GM23338 (cell line): ENCODE data around the gene MGRN1. TPM values are rescaled to one million over a fixed set of nuclear protein-coding genes. Genes with fewer than 3 reads are reported as not detected.

Experiments used
- EZH2 ChIP-seq: fragments of 200-600 bp; sonication (generic); IDR thresholded peaks from one replicate; pipeline ENCODE4 v1.8.0; 2017; ENCODE audit warnings: antibody characterized with exemption, mild to moderate bottlenecking, low read depth; ENCODE audit not compliant: unreplicated experiment
- EZH2phosphoT487 ChIP-seq: fragments of 200-600 bp; sonication (generic); IDR thresholded peaks from one replicate; pipeline ENCODE4 v1.8.1; 2018; ENCODE audit warnings: antibody characterized with exemption; ENCODE audit not compliant: unreplicated experiment
- JUNB ChIP-seq: IDR thresholded peaks from one replicate; pipeline ENCODE4 v1.6.1; 2016; ENCODE audit warnings: antibody characterized with exemption; ENCODE audit not compliant: unreplicated experiment
- POLR2AphosphoS5 ChIP-seq: IDR thresholded peaks from 2 replicates; pipeline ENCODE4 v1.6.1; 2016; ENCODE audit warnings: antibody characterized with exemption, low read depth
- ZNF114 ChIP-seq: fragments of 250-450 bp; sonication (Bioruptor Pico); IDR thresholded peaks from 2 replicates; pipeline ENCODE4 v1.5.0; 2020; ENCODE audit warnings: mild to moderate bottlenecking, moderate library complexity
- polyA plus RNA-seq: library from polyadenylated mRNA; unstranded; fragments of >200 nt; fragmentation: Nextera tagmentation; extraction: Ambion mirVana; gene quantifications from 2 replicates; pipeline ENCODE4 v1.2.1, GENCODE V29; 2016
- total RNA-seq: library from RNA; depleted of rRNA; stranded (reverse); fragments of >200 nt; shearing (Covaris generic); gene quantifications from 2 replicates; pipeline ENCODE4 v1.2.3, GENCODE V29; 2014
- TF ChIP-seq, protein P1 (sequence below): fragments of 250-450 bp; sonication (Bioruptor Pico); IDR thresholded peaks from 2 replicates; pipeline ENCODE4 v1.5.0; 2020; ENCODE audit warnings: mild to moderate bottlenecking, moderate library complexity
- TF ChIP-seq, protein P2 (sequence below): IDR thresholded peaks from one replicate; pipeline ENCODE4 v1.6.1; 2018; ENCODE audit warnings: antibody characterized with exemption; ENCODE audit not compliant: unreplicated experiment

MGRN1 gene
- total and polyA plus RNA-seq, 2 experiments from 2014 or later, result 13.1 to 71.8 TPM

DNA sequence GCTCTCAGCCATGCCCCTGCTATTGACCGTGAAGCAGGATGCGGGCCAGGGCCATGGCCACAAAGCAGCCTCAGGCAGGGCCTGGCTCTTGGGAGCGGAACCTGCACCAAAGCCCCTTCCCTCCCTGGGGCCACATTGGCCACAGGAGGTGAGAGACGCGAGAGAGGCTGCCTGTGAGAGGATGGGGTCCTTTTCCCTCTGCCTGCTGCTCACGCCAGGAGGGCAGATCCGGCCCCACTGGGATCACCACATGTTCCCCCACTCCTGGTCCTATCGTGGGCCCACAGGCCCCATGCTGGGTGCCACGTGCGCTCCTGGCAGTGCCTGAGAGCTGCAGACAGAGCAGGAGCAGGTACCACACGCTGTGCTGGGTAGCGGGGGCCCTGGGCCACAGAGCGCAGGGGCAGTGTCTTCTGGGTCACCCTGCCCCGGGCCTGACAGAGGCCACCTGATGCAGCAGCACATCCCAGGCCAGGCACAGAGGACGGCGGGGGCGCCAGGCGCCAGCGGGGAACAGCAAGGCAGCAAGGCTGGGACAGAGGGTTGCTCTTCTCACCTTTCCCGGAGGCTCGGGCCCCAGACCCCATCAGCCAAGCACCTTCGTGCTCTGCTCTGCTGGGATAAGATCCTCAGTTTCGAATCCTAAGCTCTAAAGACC, 59.6 kb downstream of the MGRN1 start (continued):
- TF ChIP-seq, protein P1, sequence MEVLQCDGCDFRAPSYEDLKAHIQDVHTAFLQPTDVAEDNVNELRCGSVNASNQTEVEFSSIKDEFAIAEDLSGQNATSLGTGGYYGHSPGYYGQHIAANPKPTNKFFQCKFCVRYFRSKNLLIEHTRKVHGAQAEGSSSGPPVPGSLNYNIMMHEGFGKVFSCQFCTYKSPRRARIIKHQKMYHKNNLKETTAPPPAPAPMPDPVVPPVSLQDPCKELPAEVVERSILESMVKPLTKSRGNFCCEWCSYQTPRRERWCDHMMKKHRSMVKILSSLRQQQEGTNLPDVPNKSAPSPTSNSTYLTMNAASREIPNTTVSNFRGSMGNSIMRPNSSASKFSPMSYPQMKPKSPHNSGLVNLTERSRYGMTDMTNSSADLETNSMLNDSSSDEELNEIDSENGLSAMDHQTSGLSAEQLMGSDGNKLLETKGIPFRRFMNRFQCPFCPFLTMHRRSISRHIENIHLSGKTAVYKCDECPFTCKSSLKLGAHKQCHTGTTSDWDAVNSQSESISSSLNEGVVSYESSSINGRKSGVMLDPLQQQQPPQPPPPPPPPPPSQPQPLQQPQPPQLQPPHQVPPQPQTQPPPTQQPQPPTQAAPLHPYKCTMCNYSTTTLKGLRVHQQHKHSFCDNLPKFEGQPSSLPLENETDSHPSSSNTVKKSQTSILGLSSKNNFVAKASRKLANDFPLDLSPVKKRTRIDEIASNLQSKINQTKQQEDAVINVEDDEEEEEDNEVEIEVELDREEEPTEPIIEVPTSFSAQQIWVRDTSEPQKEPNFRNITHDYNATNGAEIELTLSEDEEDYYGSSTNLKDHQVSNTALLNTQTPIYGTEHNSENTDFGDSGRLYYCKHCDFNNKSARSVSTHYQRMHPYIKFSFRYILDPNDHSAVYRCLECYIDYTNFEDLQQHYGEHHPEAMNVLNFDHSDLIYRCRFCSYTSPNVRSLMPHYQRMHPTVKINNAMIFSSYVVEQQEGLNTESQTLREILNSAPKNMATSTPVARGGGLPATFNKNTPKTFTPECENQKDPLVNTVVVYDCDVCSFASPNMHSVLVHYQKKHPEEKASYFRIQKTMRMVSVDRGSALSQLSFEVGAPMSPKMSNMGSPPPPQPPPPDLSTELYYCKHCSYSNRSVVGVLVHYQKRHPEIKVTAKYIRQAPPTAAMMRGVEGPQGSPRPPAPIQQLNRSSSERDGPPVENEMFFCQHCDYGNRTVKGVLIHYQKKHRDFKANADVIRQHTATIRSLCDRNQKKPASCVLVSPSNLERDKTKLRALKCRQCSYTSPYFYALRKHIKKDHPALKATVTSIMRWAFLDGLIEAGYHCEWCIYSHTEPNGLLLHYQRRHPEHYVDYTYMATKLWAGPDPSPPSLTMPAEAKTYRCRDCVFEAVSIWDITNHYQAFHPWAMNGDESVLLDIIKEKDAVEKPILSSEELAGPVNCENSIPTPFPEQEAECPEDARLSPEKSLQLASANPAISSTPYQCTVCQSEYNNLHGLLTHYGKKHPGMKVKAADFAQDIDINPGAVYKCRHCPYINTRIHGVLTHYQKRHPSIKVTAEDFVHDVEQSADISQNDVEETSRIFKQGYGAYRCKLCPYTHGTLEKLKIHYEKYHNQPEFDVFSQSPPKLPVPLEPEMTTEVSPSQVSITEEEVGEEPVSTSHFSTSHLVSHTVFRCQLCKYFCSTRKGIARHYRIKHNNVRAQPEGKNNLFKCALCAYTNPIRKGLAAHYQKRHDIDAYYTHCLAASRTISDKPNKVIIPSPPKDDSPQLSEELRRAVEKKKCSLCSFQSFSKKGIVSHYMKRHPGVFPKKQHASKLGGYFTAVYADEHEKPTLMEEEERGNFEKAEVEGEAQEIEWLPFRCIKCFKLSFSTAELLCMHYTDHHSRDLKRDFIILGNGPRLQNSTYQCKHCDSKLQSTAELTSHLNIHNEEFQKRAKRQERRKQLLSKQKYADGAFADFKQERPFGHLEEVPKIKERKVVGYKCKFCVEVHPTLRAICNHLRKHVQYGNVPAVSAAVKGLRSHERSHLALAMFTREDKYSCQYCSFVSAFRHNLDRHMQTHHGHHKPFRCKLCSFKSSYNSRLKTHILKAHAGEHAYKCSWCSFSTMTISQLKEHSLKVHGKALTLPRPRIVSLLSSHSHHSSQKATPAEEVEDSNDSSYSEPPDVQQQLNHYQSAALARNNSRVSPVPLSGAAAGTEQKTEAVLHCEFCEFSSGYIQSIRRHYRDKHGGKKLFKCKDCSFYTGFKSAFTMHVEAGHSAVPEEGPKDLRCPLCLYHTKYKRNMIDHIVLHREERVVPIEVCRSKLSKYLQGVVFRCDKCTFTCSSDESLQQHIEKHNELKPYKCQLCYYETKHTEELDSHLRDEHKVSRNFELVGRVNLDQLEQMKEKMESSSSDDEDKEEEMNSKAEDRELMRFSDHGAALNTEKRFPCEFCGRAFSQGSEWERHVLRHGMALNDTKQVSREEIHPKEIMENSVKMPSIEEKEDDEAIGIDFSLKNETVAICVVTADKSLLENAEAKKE, result no peak
- TF ChIP-seq, protein P2, sequence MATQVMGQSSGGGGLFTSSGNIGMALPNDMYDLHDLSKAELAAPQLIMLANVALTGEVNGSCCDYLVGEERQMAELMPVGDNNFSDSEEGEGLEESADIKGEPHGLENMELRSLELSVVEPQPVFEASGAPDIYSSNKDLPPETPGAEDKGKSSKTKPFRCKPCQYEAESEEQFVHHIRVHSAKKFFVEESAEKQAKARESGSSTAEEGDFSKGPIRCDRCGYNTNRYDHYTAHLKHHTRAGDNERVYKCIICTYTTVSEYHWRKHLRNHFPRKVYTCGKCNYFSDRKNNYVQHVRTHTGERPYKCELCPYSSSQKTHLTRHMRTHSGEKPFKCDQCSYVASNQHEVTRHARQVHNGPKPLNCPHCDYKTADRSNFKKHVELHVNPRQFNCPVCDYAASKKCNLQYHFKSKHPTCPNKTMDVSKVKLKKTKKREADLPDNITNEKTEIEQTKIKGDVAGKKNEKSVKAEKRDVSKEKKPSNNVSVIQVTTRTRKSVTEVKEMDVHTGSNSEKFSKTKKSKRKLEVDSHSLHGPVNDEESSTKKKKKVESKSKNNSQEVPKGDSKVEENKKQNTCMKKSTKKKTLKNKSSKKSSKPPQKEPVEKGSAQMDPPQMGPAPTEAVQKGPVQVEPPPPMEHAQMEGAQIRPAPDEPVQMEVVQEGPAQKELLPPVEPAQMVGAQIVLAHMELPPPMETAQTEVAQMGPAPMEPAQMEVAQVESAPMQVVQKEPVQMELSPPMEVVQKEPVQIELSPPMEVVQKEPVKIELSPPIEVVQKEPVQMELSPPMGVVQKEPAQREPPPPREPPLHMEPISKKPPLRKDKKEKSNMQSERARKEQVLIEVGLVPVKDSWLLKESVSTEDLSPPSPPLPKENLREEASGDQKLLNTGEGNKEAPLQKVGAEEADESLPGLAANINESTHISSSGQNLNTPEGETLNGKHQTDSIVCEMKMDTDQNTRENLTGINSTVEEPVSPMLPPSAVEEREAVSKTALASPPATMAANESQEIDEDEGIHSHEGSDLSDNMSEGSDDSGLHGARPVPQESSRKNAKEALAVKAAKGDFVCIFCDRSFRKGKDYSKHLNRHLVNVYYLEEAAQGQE, result no peak
- no peak for TF ChIP-seq ZNF114 (CRISPR knock-in tag)
- TF ChIP-seq EZH2, result no peak
- no peak for TF ChIP-seq POLR2AphosphoS5
- TF ChIP-seq EZH2phosphoT487, result no peak
- TF ChIP-seq JUNB, result no peak
